Activated naive CD4-positive, alpha-beta T cell treated with anti-CD3 and anti-CD28 coated beads, Interleukin-2, amount 50 U/mL, for 72 hours (primary cell): ENCODE measurements around the gene APLP1. TPM values are rescaled to one million over a fixed set of nuclear protein-coding genes. Genes with fewer than 3 reads are reported as not detected.
A peak's percentile ranks its signal among the peaks of the same experiment; 100 is the strongest.
"Not testable (repeated sequence)": the region's sequence is repeated elsewhere in the genome, so short reads cannot be mapped to it uniquely, and the experiment has no call there.

Experiments
- ATAC-seq, 2 donors: fragments of 150-1000 bp; cut with Tn5 transposase; 2 replicates each; pipeline ENCODE4 v1.10.0; 2021; ENCODE audit warnings: mild to moderate bottlenecking in 2 of 2, moderate library complexity in 2 of 2
- DNase-seq, 2 donors: peaks; one replicate each; pipeline ENCODE4 v3.0.0; 2021 to 2022; ENCODE audit warnings: low spot score in 2 of 2
- H3K27ac Mint-ChIP-seq, 2 donors: one replicate each; pipeline ENCODE4 v1.8.0; 2022; ENCODE audit warnings: mild to moderate bottlenecking in 2 of 2, mixed read lengths in 2 of 2
- H3K36me3 Mint-ChIP-seq, 2 donors: one replicate each; pipeline ENCODE4 v1.8.0; 2022; ENCODE audit warnings: mixed read lengths in 2 of 2
- H3K9me3 Mint-ChIP-seq, 2 donors: one replicate each; pipeline ENCODE4 v1.8.0; 2022; ENCODE audit warnings: mixed read lengths in 2 of 2
- total RNA-seq, 2 donors: library from RNA; stranded (reverse); gene quantifications; one replicate each; pipeline ENCODE4 v1.2.3, GENCODE V29; 2022

Gene APLP1
- total RNA-seq, 2 donors from 2014 or later, result 2.9 to 9.3 TPM

GRCh38 chr19:35869327-35870123 is 1.2 kb downstream of the APLP1 start:
- H3K27ac Mint-ChIP-seq, result peak overlapping the region in 1 of 2 donors; percentile 1
- H3K9me3 Mint-ChIP-seq, result no peaks in the 10 kb centered on the region
- DNase-seq, result peak; percentile 68 to 91
- H3K36me3 Mint-ChIP-seq, result no peaks in the 10 kb centered on the region
- ATAC-seq, result peak; percentile 77 to 92

- not testable (repeated sequence) for H3K36me3 Mint-ChIP-seq, ATAC-seq, H3K9me3 Mint-ChIP-seq
- peak overlapping the region in 1 of 2 donors; percentile 1 for H3K27ac Mint-ChIP-seq
- peak in 1 of 2 donors; percentile 77 for DNase-seq
These were observed 1.9 kb downstream of the APLP1 start for GRCh38 chr19:35870124-35870736.

DNA sequence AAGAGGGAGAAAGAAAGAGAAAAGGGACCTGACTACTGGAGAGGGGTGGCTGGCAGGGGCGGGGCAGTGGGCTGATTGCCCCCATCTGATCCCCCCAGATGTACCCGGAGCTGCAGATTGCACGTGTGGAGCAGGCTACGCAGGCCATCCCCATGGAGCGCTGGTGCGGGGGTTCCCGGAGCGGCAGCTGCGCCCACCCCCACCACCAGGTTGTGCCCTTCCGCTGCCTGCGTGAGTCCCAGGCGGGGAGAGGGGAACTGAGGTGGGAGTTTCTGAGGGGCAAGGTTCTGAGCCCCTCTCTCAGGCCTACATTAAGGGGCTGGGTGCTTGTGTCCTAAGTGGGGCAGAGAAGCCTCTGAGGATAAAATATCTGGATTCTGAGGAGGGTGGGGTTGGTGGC is 2.4 kb downstream of the APLP1 start:
- no peak for ATAC-seq
- DNase-seq, result no peak
- Mint-ChIP-seq H3K36me3 (no peaks in the 10 kb centered on the region), H3K27ac (no peak overlapping the region), H3K9me3 (no peaks in the 10 kb centered on the region)

DNA sequence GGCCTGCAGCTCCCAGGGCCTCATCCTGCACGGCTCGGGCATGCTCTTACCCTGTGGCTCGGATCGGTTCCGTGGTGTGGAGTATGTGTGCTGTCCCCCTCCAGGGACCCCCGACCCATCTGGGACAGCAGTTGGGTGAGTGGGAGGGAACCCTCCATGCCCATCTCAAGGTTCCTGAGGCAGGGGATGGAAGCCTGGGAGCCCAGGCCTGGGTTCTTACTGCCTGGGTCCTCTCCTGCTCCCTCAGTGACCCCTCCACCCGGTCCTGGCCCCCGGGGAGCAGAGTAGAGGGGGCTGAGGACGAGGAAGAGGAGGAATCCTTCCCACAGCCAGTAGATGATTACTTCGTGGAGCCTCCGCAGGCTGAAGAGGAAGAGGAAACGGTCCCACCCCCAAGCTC is 3.2 kb downstream of the APLP1 start:
- Mint-ChIP-seq H3K27ac (no peak overlapping the region), H3K36me3 (no peaks in the 10 kb centered on the region), H3K9me3 (no peaks in the 10 kb centered on the region)
- DNase-seq, result no peak
- no peak for ATAC-seq

DNA sequence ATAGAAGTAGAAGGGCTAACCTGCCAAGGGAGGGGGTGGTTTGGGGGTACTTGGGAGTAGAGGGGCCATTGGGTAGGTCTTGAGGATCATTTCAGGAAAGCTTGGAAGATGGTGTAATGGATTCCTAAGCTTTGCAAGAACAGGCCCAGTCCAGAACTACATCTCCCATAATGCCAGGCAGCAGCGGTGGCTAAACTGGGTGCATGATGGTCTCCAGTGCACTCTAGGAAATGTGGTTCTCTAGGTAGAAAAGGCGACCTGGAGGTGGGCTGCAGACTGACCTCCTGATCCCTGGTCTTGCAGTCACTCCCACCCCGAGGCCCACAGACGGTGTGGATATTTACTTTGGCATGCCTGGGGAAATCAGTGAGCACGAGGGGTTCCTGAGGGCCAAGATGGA is 3.8 kb downstream of the APLP1 start:
- no peak for ATAC-seq
- Mint-ChIP-seq H3K36me3 (no peaks in the 10 kb centered on the region), H3K9me3 (no peaks in the 10 kb centered on the region), H3K27ac (no peak overlapping the region)
- no peak for DNase-seq

DNA sequence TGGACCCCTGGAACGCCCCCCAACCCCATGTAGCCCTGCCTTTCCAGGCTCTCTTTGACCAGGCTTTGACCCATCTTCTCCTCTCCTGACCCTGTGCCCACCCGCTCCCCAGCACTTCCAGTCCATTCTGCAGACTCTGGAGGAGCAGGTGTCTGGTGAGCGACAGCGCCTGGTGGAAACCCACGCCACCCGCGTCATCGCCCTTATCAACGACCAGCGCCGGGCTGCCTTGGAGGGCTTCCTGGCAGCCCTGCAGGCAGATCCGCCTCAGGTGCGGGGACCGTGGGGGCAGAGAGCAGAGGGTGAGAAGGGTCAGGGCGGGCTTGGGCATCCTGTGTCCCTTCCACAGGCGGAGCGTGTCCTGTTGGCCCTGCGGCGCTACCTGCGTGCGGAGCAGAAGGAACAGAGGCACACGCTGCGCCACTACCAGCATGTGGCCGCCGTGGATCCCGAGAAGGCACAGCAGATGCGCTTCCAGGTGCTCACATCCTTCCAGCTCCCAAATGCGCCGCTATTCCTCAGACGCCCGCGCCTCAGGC is 6.1 kb downstream of the APLP1 start:
- Mint-ChIP-seq H3K9me3 (no peaks in the 10 kb centered on the region), H3K27ac (no peak overlapping the region), H3K36me3 (no peaks in the 10 kb centered on the region)
- ATAC-seq (no peak), DNase-seq (no peak)

GRCh38 chr19:35879068-35879467 is 10.7 kb downstream of the APLP1 start:
- H3K9me3 Mint-ChIP-seq, result no peaks in the 10 kb centered on the region
- H3K27ac Mint-ChIP-seq, result no peak overlapping the region
- H3K36me3 Mint-ChIP-seq, result no peaks in the 10 kb centered on the region
- no peak for DNase-seq
- ATAC-seq, result no peak

DNA sequence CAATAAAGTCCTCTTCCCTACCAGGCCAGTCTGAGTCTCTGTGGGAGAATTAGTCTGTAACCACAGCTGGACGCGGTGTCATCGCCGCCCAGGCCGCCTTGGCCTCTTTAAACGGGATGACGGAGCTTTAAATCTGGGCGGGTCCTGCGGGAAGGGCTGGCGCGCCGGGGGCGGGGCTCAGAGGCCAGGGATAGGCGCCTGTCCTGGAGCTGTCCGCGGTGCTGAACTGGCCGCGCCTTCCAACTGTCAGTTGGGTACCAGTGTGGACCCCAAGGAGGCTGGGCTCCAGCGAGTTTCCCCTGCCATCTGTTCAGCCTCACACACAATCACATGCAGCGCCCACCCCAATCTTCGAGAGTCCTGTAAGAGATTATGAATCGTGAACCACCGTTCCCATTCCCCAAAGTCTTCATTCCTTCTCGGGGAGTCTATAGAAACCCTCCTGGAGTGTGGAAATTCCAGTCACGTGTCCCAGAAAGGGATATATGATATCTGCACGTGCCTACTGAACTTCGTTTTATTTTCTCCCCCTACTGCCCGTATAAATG is 11.5 kb downstream of the APLP1 start:
- ATAC-seq (peak; percentile 70 to 89), DNase-seq (peak; percentile 68 to 93)
- Mint-ChIP-seq H3K9me3 (no peaks in the 10 kb centered on the region), H3K36me3 (no peaks in the 10 kb centered on the region), H3K27ac (peak overlapping the region in 1 of 2 donors; percentile 8)

GRCh38 chr19:35882114-35882832 is 13.9 kb downstream of the APLP1 start:
- ATAC-seq (peak; percentile 24 to 42), DNase-seq (peak in 1 of 2 donors; percentile 49)
- Mint-ChIP-seq H3K9me3 (no peaks in the 10 kb centered on the region), H3K27ac (no peak overlapping the region), H3K36me3 (peaks cover 0 to 6% of the 10 kb centered on the region in 2 donors)

- peak overlapping the region in 1 of 2 donors; percentile 62 for H3K27ac Mint-ChIP-seq
- H3K36me3 Mint-ChIP-seq, result peaks cover 9 to 18% of the 10 kb centered on the region in 2 donors
- H3K9me3 Mint-ChIP-seq, result no peaks in the 10 kb centered on the region
- DNase-seq, result no peak
- peak in 1 of 2 donors; percentile 18 for ATAC-seq
These were observed 15.5 kb downstream of the APLP1 start for GRCh38 chr19:35883882-35884281.

DNA sequence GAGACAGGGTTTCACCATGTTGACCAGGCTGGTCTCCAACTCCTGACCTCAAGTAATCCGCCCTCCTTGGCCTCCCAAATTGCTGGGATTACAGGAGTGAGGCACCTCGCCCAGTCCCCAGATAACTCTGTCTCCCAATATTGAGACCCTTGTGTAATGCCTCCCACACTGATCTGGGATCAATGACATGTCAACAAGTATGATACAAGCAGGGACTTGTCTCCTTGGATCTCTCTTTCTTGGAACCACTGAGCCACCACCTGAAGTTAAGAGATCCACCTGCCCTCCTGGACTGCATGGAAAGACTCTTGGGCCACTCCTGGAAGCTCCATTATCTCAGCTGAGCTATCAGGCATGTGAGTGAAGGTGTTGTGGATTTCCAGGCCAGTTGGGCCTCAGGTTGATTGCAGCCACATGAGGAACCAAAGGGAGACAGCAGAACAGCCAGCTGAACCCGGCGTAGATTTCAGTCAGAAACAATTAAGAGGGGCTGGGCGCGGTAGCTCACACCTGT is 16.9 kb downstream of the APLP1 start:
- H3K9me3 Mint-ChIP-seq, result no peaks in the 10 kb centered on the region
- DNase-seq, result no peak
- no peak for ATAC-seq
- H3K36me3 Mint-ChIP-seq, result peaks cover 14 to 29% of the 10 kb centered on the region in 2 donors
- peak overlapping the region; percentile 62 to 72 for H3K27ac Mint-ChIP-seq

DNA sequence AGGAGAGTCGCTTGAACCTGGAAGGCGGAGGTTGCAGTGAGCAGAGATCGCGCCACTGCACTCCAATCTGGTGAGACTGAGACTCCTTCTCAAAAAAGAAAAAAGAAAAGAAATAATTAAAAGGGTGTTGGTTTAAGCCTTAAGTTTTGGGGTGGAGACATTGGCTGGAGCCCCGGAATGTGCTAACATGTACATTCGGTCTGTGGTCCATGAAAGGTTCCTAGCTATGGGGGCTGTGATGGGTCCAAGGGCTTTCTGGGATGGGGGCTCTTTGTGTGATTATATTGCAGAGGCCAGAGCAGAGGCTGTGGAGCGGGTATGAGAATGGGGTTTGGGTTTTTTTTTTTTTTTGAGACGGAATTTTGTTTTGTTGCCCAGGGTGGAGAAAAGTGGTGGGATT is 17.5 kb downstream of the APLP1 start:
- Mint-ChIP-seq H3K36me3 (peaks cover 14 to 34% of the 10 kb centered on the region in 2 donors), H3K9me3 (no peaks in the 10 kb centered on the region), H3K27ac (peak overlapping the region in 1 of 2 donors; percentile 62)
- ATAC-seq (no peak), DNase-seq (no peak)

- ATAC-seq (no peak), DNase-seq (no peak)
- Mint-ChIP-seq H3K9me3 (no peaks in the 10 kb centered on the region), H3K36me3 (peaks cover 14 to 38% of the 10 kb centered on the region in 2 donors), H3K27ac (peak overlapping the region in 1 of 2 donors; percentile 76)
These were observed 18.8 kb downstream of the APLP1 start for GRCh38 chr19:35887197-35887596.

GRCh38 chr19:35888398-35888797 is 20.0 kb downstream of the APLP1 start:
- peak overlapping the region in 1 of 2 donors; percentile 43 for H3K27ac Mint-ChIP-seq
- no peaks in the 10 kb centered on the region for H3K9me3 Mint-ChIP-seq
- H3K36me3 Mint-ChIP-seq, result peaks cover 20 to 49% of the 10 kb centered on the region in 2 donors
- DNase-seq (no peak), ATAC-seq (no peak)

GRCh38 chr19:35889370-35890112 is 21.2 kb downstream of the APLP1 start:
- no peak overlapping the region for H3K27ac Mint-ChIP-seq
- no peaks in the 10 kb centered on the region for H3K9me3 Mint-ChIP-seq
- H3K36me3 Mint-ChIP-seq, result peaks cover 20 to 50% of the 10 kb centered on the region in 2 donors
- ATAC-seq (peak in 1 of 2 donors; percentile 14), DNase-seq (no peak)

DNA sequence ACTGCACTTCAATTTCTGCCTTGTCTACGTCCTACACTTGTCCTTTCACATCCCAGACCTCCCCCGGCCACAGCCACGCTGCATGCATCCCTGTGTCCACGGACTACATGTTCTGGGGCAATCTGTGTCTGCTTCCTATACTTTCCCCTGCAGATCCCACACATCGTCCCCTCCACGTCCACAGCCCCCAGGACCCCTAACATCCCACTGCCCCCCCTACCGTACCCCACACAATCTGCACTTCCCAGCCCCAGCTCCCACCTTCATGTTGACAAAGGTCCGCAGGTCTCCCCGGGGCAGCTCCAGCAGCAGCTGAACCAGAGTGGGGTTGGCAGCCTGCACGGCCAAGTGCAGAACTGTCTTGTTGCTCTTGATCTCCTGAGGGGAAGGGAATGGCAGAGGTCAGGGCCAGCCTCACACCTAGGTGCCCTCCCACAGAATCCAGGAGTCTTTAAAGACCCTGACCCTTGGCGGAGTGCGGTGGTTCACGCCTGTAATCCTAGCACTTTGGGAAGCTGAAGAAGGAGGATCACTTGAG is 21.8 kb downstream of the APLP1 start:
- Mint-ChIP-seq H3K27ac (no peak overlapping the region), H3K9me3 (no peaks in the 10 kb centered on the region), H3K36me3 (peaks cover 20 to 50% of the 10 kb centered on the region in 2 donors)
- ATAC-seq, result no peak
- DNase-seq, result no peak
